Hypothalamus (tissue), 51 donors: Measurements from ENCODE around the gene RNU6-1.

Experiments
- DNase-seq, 51 donors: peaks; one replicate each; lab custom pipeline; 2025; lab: John Stamatoyannopoulos, UW

The RNU6-1 gene

GRCh38 chr15:67834581-67835296 lies 5.1 kb downstream of the RNU6-1 start:
- DNase-seq, result no peak

GRCh38 chr15:67833710-67834511 lies 5.9 kb downstream of the RNU6-1 start:
- DNase-seq, result peak in 1 of 51 donors; percentile 32

DNA sequence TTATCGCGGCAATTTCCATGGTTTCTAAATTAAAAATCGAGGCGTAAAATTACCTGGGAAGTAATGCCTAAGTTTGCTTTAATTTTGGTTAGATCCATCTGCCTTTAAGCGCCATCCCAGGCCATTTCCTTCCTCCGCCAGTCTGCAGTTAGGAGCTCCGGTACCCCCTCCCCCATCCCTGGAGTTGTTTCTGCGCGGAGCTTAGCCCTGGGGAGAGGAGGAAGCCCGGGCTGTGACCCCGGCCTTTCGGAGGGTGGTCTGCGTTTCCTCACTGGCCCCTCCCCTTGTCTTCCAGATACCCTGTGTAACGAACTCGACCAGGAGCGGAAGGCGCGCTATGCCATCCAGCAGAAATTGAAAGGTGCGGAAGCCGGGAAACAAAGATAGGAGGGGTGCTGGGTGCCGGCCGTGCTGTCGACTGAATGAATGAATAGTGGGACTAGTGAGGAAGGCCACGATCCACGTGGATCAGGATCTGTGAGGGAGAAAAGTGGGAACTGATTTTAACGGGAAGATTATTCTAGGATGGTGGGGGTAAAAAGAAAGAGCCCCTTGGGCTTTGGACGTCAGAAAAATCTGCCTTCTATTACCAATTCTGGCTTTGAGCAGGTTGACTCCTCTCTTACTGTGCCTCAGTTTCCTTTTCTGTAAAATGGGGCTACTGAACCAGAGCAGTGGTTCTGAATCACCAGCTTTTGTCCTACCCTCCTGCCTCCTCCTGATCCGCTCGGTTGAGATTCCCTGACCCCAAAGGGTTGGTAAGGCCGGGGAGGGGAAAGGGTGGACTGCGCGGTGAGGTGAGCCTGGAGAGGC lies 6.7 kb downstream of the RNU6-1 start:
- DNase-seq, result no peak

DNA sequence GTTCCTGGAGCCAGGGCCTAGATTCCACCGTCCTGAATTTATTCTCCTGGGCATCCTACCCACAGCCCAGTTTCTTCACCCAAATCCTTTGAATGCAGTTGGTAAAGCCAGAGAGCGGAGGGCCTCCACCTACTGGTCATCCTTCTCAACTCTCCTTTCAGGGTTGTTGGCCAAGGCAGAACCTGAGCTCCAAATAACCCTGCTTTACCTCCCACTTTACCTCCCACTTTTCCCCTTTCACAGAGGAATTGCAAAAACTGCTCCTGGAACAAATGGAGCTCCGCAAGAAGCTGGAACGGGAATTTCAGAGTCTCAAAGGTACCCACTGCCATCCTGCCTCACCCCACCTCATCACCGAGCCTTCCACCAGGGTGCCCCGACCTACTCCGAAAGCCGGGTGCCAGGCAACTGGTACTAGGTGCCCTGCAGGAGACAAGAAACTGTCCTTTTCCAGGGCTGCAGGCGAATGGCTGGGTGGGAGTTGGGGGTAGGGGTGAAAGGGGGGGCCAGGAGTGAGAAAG lies 7.8 kb downstream of the RNU6-1 start:
- no peak for DNase-seq

DNA sequence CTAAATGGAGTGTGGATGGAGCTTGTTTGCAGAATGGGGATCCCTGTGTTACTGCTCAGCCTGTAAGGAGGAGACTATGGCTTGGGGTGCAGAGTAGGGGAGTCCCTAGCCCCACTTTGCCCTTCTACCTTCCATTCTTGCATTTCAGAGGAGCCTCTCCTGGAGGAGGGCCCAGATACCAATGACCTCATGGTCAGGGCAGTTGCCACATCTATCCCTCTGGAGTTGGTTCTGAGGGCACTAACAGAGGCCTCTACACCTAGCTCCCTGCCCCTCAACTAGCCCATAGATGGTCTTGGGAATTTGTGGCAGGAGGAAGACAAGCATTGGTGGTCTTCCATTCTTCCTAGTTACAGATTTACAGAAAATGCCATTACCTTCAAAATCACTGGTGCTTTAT lies 8.5 kb downstream of the RNU6-1 start:
- no peak for DNase-seq

DNA sequence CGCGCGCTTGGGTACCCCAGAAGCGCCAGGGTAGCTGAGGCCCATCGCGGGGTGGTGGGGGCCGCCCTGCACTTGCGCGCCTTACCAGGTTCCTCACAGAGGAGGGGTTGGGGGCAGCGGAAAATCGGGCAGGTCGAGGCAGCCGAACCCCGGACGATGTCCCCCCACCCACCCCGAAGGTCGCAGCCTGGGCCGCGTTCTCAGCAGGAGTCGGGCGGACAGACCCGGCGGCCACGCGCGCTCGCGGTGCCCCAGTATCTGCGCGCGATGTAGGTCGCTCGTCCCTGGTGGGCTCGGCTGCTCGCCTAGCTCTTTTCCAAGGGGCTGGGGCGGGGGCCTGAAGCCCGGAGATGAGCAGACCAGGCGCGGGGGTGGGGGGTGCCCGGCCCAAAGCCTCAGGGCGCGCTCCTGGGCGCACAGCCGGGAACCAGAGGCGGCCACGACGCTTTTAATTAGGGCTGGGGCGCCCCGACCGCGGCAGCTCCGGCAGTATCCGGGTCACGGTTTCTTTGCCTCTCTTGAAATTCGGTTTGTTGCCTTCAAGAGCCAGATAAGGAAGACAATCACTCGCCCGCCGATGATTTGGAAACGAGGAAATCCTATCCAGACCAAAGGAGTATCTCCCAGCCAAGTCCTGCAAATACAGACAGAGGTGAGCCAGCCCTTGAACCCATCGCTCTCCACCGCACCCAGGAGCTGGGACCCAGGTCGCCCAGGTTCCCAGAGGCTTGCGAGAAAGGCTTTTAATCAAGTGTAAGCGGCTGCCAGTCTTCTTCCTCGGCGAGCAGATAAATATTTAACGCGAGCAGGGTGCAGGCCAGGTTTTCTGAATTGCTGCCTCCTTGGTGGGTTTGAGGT lies 10.0 kb downstream of the RNU6-1 start:
- no peak for DNase-seq

DNA sequence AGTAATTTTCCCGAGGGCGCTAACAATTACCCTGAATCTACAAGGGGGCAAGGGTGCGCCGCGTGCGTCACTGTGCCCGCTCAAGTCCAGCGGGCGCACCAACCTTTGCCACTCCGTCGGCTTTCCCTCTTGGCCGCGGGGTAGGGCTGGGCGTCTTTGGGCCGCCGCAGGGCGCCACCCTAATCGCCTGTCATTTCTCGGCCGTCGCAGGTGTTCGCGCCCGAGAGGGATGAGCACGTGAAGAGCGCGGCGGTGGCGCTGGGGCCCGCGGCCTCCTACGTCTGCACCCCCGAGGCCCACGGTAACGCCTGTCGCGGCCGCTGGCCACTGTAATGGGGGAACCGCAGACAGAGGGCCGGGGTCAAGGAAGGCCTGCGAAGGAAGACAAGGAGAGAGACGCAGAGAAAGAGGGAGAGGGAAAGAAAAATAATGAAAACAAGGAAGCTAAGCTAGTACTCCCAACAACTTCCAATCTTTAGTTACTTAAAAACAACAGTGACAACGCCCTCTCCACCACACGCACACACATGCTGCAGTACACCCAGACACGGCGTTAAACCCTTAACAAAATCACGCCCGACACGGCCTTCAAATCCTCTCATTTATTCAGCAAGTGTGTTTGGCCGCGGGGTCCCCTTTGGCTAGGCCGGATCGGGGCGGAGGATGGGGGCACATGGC lies 10.7 kb downstream of the RNU6-1 start:
- DNase-seq, result no peak

DNA sequence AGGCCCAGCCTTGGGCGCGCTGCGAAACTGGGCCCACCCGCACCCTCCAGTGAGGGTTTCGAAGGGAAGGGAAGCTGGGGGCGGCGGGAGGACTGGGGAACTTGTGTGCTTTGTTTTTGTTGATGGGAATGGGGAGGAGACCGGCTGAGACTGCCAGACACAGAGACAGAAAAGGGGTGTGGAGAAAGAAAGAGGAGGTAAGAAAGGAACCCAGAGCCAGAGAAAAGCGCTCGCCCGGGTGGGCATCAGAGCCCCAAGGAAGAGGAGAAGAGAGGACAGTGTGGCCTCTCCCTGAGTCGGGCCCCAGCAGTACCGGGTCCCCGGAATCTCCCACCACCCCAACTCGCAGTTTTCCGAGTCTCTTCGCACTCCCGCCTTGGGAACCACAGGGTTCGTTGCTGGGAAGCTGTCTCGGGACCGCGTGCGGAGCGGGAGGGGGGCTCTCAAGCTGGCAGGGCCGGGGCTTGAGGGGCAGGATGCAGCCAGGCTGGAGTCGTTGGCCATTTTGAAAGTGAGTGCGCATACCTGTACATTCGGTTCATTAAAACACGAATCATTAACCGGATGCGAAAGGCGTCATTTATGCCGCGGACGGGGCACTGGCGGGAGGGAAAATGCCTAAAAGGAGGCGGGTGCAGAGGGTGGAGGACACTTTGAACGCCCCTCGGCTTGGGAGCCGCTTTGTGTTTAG lies 11.4 kb downstream of the RNU6-1 start:
- DNase-seq, result no peak

DNA sequence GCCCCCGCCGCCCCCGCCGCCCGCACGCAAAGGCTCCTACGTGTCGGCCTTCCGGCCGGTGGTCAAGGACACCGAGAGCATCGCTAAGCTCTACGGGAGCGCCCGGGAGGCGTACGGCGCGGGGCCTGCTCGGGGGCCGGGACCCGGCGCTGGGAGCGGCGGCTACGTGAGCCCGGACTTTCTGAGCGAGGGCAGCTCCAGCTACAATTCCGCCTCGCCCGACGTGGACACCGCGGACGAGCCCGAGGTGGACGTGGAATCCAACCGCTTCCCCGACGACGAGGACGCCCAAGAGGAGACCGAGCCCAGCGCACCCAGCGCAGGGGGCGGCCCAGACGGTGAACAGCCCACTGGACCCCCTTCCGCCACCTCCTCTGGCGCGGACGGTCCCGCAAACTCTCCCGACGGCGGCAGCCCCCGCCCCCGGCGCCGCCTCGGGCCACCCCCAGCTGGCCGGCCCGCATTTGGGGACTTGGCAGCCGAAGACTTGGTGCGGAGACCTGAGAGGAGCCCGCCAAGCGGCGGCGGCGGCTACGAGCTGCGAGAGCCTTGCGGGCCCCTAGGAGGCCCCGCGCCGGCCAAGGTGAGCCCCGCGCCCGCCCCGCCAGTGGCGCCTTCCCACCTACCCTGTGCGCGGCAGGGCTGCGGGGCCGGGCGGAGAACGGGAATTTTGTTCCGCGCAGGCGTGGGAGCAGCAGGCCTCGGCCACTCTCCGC lies 12.1 kb downstream of the RNU6-1 start:
- no peak for DNase-seq

DNA sequence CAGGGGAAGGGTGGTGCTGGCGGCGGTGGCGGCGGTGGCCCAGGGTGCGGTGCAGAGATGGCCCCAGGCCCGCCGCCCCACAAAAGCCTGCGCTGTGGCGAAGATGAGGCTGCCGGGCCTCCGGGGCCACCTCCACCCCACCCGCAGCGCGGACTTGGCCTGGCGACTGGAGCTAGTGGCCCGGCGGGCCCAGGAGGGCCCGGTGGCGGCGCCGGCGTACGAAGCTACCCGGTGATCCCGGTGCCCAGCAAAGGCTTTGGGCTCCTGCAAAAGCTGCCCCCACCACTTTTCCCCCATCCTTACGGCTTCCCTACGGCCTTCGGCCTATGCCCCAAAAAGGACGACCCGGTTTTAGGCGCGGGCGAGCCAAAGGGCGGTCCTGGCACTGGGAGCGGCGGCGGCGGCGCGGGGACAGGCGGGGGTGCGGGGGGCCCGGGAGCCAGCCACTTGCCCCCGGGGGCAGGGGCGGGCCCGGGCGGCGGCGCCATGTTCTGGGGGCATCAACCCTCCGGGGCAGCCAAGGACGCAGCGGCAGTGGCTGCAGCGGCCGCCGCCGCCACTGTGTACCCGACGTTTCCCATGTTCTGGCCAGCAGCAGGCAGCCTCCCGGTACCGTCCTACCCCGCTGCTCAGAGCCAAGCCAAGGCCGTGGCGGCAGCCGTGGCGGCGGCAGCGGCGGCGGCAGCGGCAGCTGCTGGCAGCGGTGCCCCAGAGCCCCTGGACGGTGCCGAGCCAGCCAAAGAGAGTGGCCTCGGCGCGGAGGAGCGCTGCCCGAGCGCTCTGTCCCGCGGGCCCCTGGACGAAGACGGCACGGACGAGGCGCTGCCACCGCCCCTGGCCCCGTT lies 12.9 kb downstream of the RNU6-1 start:
- DNase-seq, result no peak

DNA sequence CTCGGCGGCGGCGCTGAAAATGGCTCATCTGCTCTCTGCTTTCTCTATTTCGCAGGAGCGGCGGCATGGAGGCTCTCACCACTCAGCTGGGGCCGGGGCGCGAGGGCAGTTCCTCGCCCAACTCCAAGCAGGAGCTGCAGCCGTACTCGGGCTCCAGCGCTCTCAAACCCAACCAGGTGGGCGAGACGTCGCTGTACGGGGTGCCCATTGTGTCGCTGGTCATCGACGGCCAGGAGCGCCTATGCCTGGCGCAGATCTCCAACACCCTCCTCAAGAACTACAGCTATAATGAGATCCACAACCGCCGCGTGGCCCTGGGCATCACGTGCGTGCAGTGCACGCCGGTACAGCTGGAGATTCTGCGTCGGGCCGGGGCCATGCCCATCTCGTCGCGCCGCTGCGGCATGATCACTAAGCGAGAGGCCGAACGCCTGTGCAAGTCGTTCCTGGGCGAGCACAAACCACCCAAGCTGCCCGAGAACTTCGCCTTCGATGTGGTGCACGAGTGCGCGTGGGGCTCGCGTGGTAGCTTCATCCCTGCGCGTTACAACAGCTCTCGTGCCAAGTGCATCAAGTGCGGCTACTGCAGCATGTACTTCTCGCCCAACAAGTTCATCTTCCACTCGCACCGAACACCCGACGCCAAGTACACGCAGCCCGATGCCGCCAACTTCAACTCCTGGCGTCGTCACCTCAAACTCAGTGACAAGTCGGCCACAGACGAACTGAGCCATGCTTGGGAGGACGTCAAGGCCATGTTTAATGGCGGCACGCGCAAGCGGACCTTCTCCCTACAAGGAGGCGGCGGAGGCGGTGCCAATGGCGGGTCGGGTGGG lies 13.7 kb downstream of the RNU6-1 start:
- no peak for DNase-seq

GRCh38 chr15:67824976-67825880 lies 14.6 kb downstream of the RNU6-1 start, which contains the start of gene SKOR1:
TSS of gene SKOR1 (plus strand) at chr15:67825509. CDS start at chr15:67825603, 94 bp downstream.
- DNase-seq, result no peak

DNA sequence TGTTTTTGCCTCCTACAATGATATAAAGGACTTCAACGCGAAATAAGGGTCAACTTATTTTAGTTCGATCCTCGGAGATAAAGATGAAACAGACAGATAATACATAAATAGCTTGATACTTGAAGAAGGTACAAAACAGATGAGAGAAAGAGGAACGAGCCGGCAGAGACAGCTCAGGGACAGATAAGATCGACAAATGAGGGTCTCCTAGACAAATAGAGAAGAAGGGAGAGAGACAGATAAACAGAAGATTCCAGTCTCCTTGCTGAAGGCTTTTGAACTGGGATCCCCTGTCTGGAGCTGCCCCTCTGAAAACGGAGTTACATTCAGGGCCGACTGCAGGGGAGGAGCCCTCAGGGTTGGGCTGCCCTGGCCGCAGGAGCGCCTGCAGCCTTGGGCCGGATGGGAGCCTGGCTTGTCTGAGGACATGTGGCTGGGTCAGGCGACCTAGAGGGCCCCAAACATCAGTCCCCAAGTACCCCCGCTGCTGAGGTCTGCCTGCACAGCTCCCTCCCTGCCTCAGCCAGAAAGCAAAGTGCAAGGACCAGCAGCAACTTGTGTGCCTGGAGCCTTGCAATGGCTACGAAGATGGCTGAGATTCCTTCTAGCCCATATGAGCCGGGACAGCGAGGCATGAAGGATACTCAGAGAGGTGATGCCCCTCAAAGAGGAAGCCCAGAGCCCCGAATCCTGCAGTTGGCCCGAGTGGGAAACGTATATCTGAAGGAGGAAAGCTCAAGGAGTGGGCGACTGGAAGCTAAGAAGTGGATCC lies 15.5 kb downstream of the RNU6-1 start:
- no peak for DNase-seq
